IMR-90 (cell line): ENCODE results near the gene NXPE3. TPM values are rescaled to one million over a fixed set of nuclear protein-coding genes. Genes with fewer than 3 reads are reported as not detected.

ENCODE experiments used
- ATAC-seq: fragments of 200-7000 bp; cut with Tn5 transposase; 2 replicates; pipeline ENCODE4 v1.9.1; 2020; ENCODE audit warnings: low read depth, mild to moderate bottlenecking, moderate library complexity
- BruUV-seq: library from RNA; stranded (reverse); fragments of 400-500 nt; replicated peaks from 2 replicates; lab custom pipeline; 2021; lab: Mats Ljungman, UMichigan
- CTCF ChIA-PET: fragments of 300-600 bp; formaldehyde crosslinking; extraction: SDS; loops from one replicate; lab custom pipeline; 2021; ENCODE audit warnings: antibody characterized with exemption; lab: Yijun Ruan, JAX
- POLR2A ChIA-PET: fragments of 300-600 bp; sonication (Branson Sonifier 250); formaldehyde crosslinking; loops from one replicate; lab custom pipeline; 2022; ENCODE audit warnings: antibody characterized with exemption; ENCODE audit not compliant: unreplicated experiment; lab: Charles Lee
- DNase-seq: peaks from one replicate; pipeline ENCODE4 v3.0.0; 2013
- H2AFZ ChIP-seq: replicated peaks from 2 replicates; pipeline ENCODE3; 2013; ENCODE audit warnings: low read length, mild to moderate bottlenecking; ENCODE audit not compliant: poor library complexity
- H2AK5ac ChIP-seq: 2 replicates; pipeline ENCODE4 v1.6.1; 2013; ENCODE audit warnings: low read depth, low read length, inconsistent platforms
- H2AK9ac ChIP-seq: replicated peaks from 2 replicates; pipeline ENCODE3; 2013; ENCODE audit warnings: mild to moderate bottlenecking, low read depth, low read length, moderate library complexity; ENCODE audit not compliant: poor library complexity
- H2BK120ac ChIP-seq: 2 replicates; pipeline ENCODE4 v1.6.1; 2013; ENCODE audit warnings: low read depth, low read length, inconsistent platforms
- H2BK15ac ChIP-seq: 3 replicates; pipeline ENCODE4 v1.6.1; 2013; ENCODE audit warnings: low read depth, low read length, inconsistent platforms
- H2BK20ac ChIP-seq: 2 replicates; pipeline ENCODE4 v1.6.1; 2013; ENCODE audit warnings: low read depth, mild to moderate bottlenecking, inconsistent platforms, low read length, moderate library complexity
- H2BK5ac ChIP-seq: 2 replicates; pipeline ENCODE4 v1.6.1; 2013; ENCODE audit warnings: mild to moderate bottlenecking, low read depth, low read length, inconsistent platforms; ENCODE audit not compliant: poor library complexity, severe bottlenecking
- H3K14ac ChIP-seq: replicated peaks from 2 replicates; pipeline ENCODE4 v1.6.1; 2013; ENCODE audit warnings: low read depth, low read length, inconsistent platforms
- H3K18ac ChIP-seq: 2 replicates; pipeline ENCODE4 v1.6.1; 2013; ENCODE audit warnings: low read depth, low read length, control low read depth
- H3K23ac ChIP-seq: 2 replicates; pipeline ENCODE4 v1.6.1; 2013; ENCODE audit warnings: low read depth, low read length, inconsistent platforms
- H3K27ac ChIP-seq: 2 replicates; pipeline ENCODE4 v1.5.1; 2013; ENCODE audit warnings: mild to moderate bottlenecking, control low read depth, low read length; ENCODE audit not compliant: insufficient read depth
- H3K27me3 ChIP-seq: 2 replicates; pipeline ENCODE4 v1.6.1; 2013; ENCODE audit warnings: low read length; ENCODE audit not compliant: control insufficient read depth, insufficient read depth
- H3K36me3 ChIP-seq: 2 replicates; pipeline ENCODE4 v1.6.1; 2013; ENCODE audit warnings: low read length, mixed read lengths; ENCODE audit not compliant: control insufficient read depth, insufficient read depth
- H3K4ac ChIP-seq: 2 replicates; pipeline ENCODE4 v1.6.1; 2013; ENCODE audit warnings: low read depth, low read length, inconsistent platforms
- H3K4me1 ChIP-seq: 2 replicates; pipeline ENCODE4 v1.6.1; 2013; ENCODE audit warnings: low read length, mixed read lengths; ENCODE audit not compliant: control insufficient read depth, insufficient read depth
- H3K4me2 ChIP-seq: 2 replicates; pipeline ENCODE4 v1.6.1; 2013; ENCODE audit warnings: low read depth, mild to moderate bottlenecking, control low read depth, low read length, moderate library complexity
- H3K4me3 ChIP-seq: 2 replicates; pipeline ENCODE4 v1.5.1; 2013; ENCODE audit warnings: low read depth, mild to moderate bottlenecking, control low read depth, low read length, moderate library complexity; ENCODE audit not compliant: insufficient read depth
- H3K56ac ChIP-seq: 2 replicates; pipeline ENCODE4 v1.6.1; 2013; ENCODE audit warnings: low read length, inconsistent platforms; ENCODE audit not compliant: insufficient read depth; ENCODE audit errors: extremely low read depth
- H3K79me1 ChIP-seq, 2 experiments: 2 replicates each; pipeline ENCODE4 v1.6.1; 2013; ENCODE audit warnings: low read length in 2 of 2, inconsistent platforms in 1 of 2, low read depth in 1 of 2
- H3K9ac ChIP-seq: 2 replicates; pipeline ENCODE4 v1.6.1; 2013; ENCODE audit warnings: low read depth, low read length, control low read depth
- H3K9me1 ChIP-seq: 2 replicates; pipeline ENCODE4 v1.6.1; 2013; ENCODE audit warnings: low read length, inconsistent platforms; ENCODE audit not compliant: insufficient read depth
- H3K9me3 ChIP-seq: 2 replicates; pipeline ENCODE4 v1.6.1; 2013; ENCODE audit warnings: low read length; ENCODE audit not compliant: control insufficient read depth, insufficient read depth
- H4K20me1 ChIP-seq: 2 replicates; pipeline ENCODE4 v1.6.1; 2013; ENCODE audit warnings: low read length, inconsistent platforms; ENCODE audit not compliant: insufficient read depth
- H4K5ac ChIP-seq: 2 replicates; pipeline ENCODE4 v1.6.1; 2013; ENCODE audit warnings: mild to moderate bottlenecking, low read depth, low read length, control low read depth
- H4K8ac ChIP-seq, 2 experiments: 2 replicates each; pipeline ENCODE4 v1.6.1; 2013; ENCODE audit warnings: low read depth in 2 of 2, low read length in 2 of 2, control low read depth in 1 of 2, inconsistent platforms in 1 of 2
- H4K91ac ChIP-seq: 2 replicates; pipeline ENCODE4 v1.6.1; 2013; ENCODE audit warnings: low read depth, low read length, inconsistent platforms; ENCODE audit not compliant: insufficient read depth
- CEBPB ChIP-seq: IDR thresholded peaks from 2 replicates; pipeline ENCODE4 v1.6.1; 2012; ENCODE audit warnings: low read depth, low read length, improper control_type of control experiment
- CHD1 ChIP-seq: IDR thresholded peaks from 2 replicates; pipeline ENCODE4 v1.6.1; 2012; ENCODE audit warnings: low read depth, low read length, improper control_type of control experiment
- CTCF ChIP-seq: conservative IDR thresholded peaks from 2 replicates; pipeline ENCODE4 v1.5.1; 2012; ENCODE audit warnings: mild to moderate bottlenecking, low read depth, low read length, improper control_type of control experiment
- ELK1 ChIP-seq: fragments of 150-350 bp; IDR thresholded peaks from 2 replicates; pipeline ENCODE4 v1.6.1; 2016; ENCODE audit warnings: low read depth, mild to moderate bottlenecking, low read length, moderate library complexity, borderline replicate concordance
- MAZ ChIP-seq: IDR thresholded peaks from 2 replicates; pipeline ENCODE4 v1.6.1; 2012; ENCODE audit warnings: low read depth, mild to moderate bottlenecking, low read length, improper control_type of control experiment, moderate library complexity, borderline replicate concordance
- NFE2L2 ChIP-seq: fragments of 150-350 bp; IDR thresholded peaks from 2 replicates; pipeline ENCODE4 v1.6.1; 2016; ENCODE audit warnings: low read depth, mild to moderate bottlenecking, low read length
- RAD21 ChIP-seq: IDR thresholded peaks from 2 replicates; pipeline ENCODE4 v1.6.1; 2012; ENCODE audit warnings: low read length, improper control_type of control experiment
- RCOR1 ChIP-seq: IDR thresholded peaks from 2 replicates; pipeline ENCODE4 v1.6.1; 2012; ENCODE audit warnings: mild to moderate bottlenecking, low read length, improper control_type of control experiment; ENCODE audit not compliant: insufficient replicate concordance
- RFX5 ChIP-seq: IDR thresholded peaks from 2 replicates; pipeline ENCODE4 v1.8.0; 2012; ENCODE audit warnings: low read depth, mild to moderate bottlenecking, low read length, moderate library complexity
- WGBS, 2 experiments: methylation state at CpG; one replicate each; pipeline versions ENCODE4 v1.1.5 to v1.1.7; 2013; ENCODE audit warnings: missing lambda C conversion rate in 2 of 2; ENCODE audit not compliant: insufficient read length in 1 of 2; ENCODE audit errors: extremely low coverage in 2 of 2; 5-methylcytosine and 5-hydroxymethylcytosine counted together
- dilution Hi-C: fragments of 300-500 bp; cut with HindIII; formaldehyde crosslinking; loops from one replicate; pipeline ENCODE4 v1.14.3; 2018; ENCODE audit warnings: low sequenced_read_pairs; ENCODE audit not compliant: unreplicated experiment
- in situ Hi-C: fragments of 300-500 bp; cut with MboI; formaldehyde crosslinking; loops from 3 replicates; pipeline ENCODE4 v1.14.3; 2019; ENCODE audit warnings: low sequenced_read_pairs, inconsistent platforms, mixed read lengths
- intact Hi-C: fragments of 100-400 bp; cut with micrococcal nuclease; formaldehyde crosslinking; loops from 2 replicates; pipeline ENCODE4 v1.10.0; 2022
- polyA plus RNA-seq, 3 experiments: library from polyadenylated mRNA; depleted of rRNA; stranded (reverse); fragments of >200 nt; gene quantifications; 2 replicates each; pipeline ENCODE4 v1.2.3, GENCODE V29; 2012; ENCODE audit warnings: low replicate concordance in 1 of 3
- total RNA-seq: library from RNA; depleted of rRNA; stranded (reverse); fragments of >200 nt; gene quantifications from 2 replicates; pipeline ENCODE4 v1.2.3, GENCODE V29; 2012
- TF ChIP-seq, protein P1 (sequence below): fragments of 150-350 bp; IDR thresholded peaks from 2 replicates; pipeline ENCODE4 v1.6.1; 2017; ENCODE audit warnings: mild to moderate bottlenecking, antibody characterized with exemption, low read length, low read depth

NXPE3 gene
- total and polyA plus RNA-seq, 2 of the 4 experiments (the other 2 are of a cell fraction) = 20.0 to 23.8 TPM

DNA sequence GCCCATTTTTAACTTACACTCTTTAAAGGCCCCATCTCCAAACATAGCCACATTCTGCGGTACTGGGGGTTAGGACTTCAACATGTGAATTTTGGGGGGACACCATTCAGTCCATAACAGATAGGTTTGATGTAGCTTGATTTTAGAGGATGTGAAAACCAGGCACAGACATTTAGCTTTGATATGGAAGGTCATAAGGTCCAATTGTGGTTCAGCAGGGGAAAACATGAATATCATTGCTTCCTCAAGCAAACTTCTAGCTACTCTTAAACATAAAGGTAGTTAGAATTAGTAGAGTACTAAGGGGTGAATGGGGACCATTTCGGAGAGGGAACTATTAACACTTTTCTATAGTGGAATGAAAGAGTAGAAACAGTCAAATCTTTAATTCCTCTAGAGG is 56.7 kb downstream of the NXPE3 start:
- H4K8ac ChIP-seq = no peak overlapping the region
- no peak overlapping the region for H2BK20ac ChIP-seq
- no peaks in the 10 kb centered on the region for H3K36me3 ChIP-seq
- dilution Hi-C loops = no loop called here
- H3K27me3 ChIP-seq = no peaks in the 10 kb centered on the region
- no peak for ATAC-seq
- WGBS, 2 experiments = no CpG with 5 or more reads among the region's 2 CpGs
- no peak overlapping the region for H3K23ac ChIP-seq
- H4K91ac ChIP-seq = no peak overlapping the region
- no peaks in the 10 kb centered on the region for H4K20me1 ChIP-seq
- no peak overlapping the region for H2AK5ac ChIP-seq
- no peaks in the 10 kb centered on the region for H3K9me1 ChIP-seq
- no TSS peak for BruUV-seq
- no peaks in the 10 kb centered on the region; the same call in 1 of the 2 replicates for H3K4me1 ChIP-seq
- H3K4ac ChIP-seq = no peak overlapping the region
- no peak overlapping the region for H3K4me3 ChIP-seq
- H2AFZ ChIP-seq = no peak overlapping the region
- H3K9ac ChIP-seq = no peak overlapping the region
- TF ChIP-seq, protein P1, sequence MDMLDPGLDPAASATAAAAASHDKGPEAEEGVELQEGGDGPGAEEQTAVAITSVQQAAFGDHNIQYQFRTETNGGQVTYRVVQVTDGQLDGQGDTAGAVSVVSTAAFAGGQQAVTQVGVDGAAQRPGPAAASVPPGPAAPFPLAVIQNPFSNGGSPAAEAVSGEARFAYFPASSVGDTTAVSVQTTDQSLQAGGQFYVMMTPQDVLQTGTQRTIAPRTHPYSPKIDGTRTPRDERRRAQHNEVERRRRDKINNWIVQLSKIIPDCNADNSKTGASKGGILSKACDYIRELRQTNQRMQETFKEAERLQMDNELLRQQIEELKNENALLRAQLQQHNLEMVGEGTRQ = no peak
- no peak for TF ChIP-seq ELK1
- TF ChIP-seq RAD21 = no peak
- no peak for TF ChIP-seq CHD1
- no peak for TF ChIP-seq RFX5
- no peak for TF ChIP-seq CEBPB
- TF ChIP-seq RCOR1 = no peak
- TF ChIP-seq CTCF = no peak
- no peak for TF ChIP-seq MAZ
- no peak for TF ChIP-seq NFE2L2
- no peak overlapping the region for H2BK5ac ChIP-seq
- no peak overlapping the region for H3K18ac ChIP-seq
- intact Hi-C loops = no loop called here
- H4K5ac ChIP-seq = no peak overlapping the region
- POLR2A ChIA-PET = no interaction called here
- H3K27ac ChIP-seq = no peak overlapping the region
- H2AK9ac ChIP-seq = no peak overlapping the region
- H3K79me1 ChIP-seq = peaks cover 13 to 14% of the 10 kb centered on the region in 2 experiments; a peak in 1 of 4 replicates
- H3K56ac ChIP-seq = no peak overlapping the region
- H2BK120ac ChIP-seq = no peak overlapping the region
- no peaks in the 10 kb centered on the region for H3K9me3 ChIP-seq
- no peak for DNase-seq
- no peak overlapping the region for H3K14ac ChIP-seq
- no peak overlapping the region for H2BK15ac ChIP-seq
- no peak overlapping the region for H3K4me2 ChIP-seq
- in situ Hi-C loops = no loop called here
- CTCF ChIA-PET = no interaction called here
